Breast epithelium (tissue), 4 donors: Measurements from ENCODE around the gene DELE1. TPM values are rescaled to one million over a fixed set of nuclear protein-coding genes. Genes with fewer than 3 reads are reported as not detected.

Source experiments
- DNase-seq, 2 donors: peaks; one replicate each; pipeline ENCODE4 v3.0.0-alpha.2; 2019; ENCODE audit warnings: low spot score in 2 of 2
- H3K27ac ChIP-seq, 2 donors: fragments of 200-600 bp; sonication (generic) in 1 of 2; one replicate each; pipeline ENCODE4 v1.5.1; 2016 to 2019; ENCODE audit warnings: mild to moderate bottlenecking in 1 of 2
- H3K27me3 ChIP-seq, 2 donors: fragments of 200-600 bp; sonication (generic) in 1 of 2; one replicate each; pipeline versions ENCODE4 v1.5.1 to v1.6.0; 2017 to 2019; ENCODE audit warnings: control low read depth in 1 of 2, mild to moderate bottlenecking in 1 of 2
- H3K36me3 ChIP-seq: fragments of 200-600 bp; one replicate; pipeline ENCODE4 v1.5.1; 2019
- H3K4me1 ChIP-seq, 2 donors: fragments of 200-600 bp; sonication (generic); one replicate each; pipeline ENCODE4 v1.5.1; 2016 to 2019; ENCODE audit warnings: control low read depth in 1 of 2
- H3K4me3 ChIP-seq, 3 donors: fragments of 200-600 bp; sonication (generic); 1 replicate in 2 of 3; 2 replicates in 1 of 3; pipeline ENCODE4 v1.5.1; 2016 to 2019; ENCODE audit warnings: mild to moderate bottlenecking in 3 of 3, moderate library complexity in 2 of 3
- H3K9me3 ChIP-seq, 2 donors: fragments of 200-600 bp; sonication (generic) in 1 of 2; one replicate each; pipeline ENCODE4 v1.5.1; 2016 to 2019; ENCODE audit warnings: control low read depth in 1 of 2
- CTCF ChIP-seq, 3 donors: fragments of 450-650 bp; IDR thresholded peaks; one replicate each; pipeline ENCODE4 v1.5.1; 2016 to 2017; ENCODE audit warnings: antibody characterized with exemption in 3 of 3, mild to moderate bottlenecking in 3 of 3, moderate library complexity in 3 of 3
- POLR2A ChIP-seq: fragments of 450-650 bp; IDR thresholded peaks from one replicate; pipeline ENCODE4 v1.6.1; 2016; ENCODE audit warnings: antibody characterized with exemption, mild to moderate bottlenecking, moderate library complexity
- POLR2AphosphoS5 ChIP-seq, 3 donors: sonication (generic); formaldehyde crosslinking; IDR thresholded peaks; one replicate each; pipeline ENCODE4 v1.6.1; 2017; ENCODE audit warnings: antibody characterized with exemption in 3 of 3
- intact Hi-C: fragments of 100-400 bp; cut with DNase I; formaldehyde crosslinking; loops from one replicate; pipeline ENCODE4 v1.15.1; 2023; ENCODE audit warnings: low total_unique reads
- total RNA-seq, 3 donors: library from RNA; depleted of rRNA; stranded (reverse); fragments of >200 nt; gene quantifications; one replicate each; pipeline ENCODE4 v1.1.0, GENCODE V29; 2016

Gene DELE1
- total RNA-seq, 3 donors from 2014 or later, result 74.6 to 95.1 (median 76.7) TPM

GRCh38 chr5:141875795-141876627 lies 47.7 kb upstream of the DELE1 start:
- TF ChIP-seq POLR2AphosphoS5 (IDR thresholded peaks at IDR 0.05) (peak in 1 of 3 donors; percentile 46), POLR2A (peak; percentile 10), CTCF (IDR thresholded peaks at IDR 0.05) (no peak)
- Histone ChIP-seq H3K9me3 (no peaks in the 10 kb centered on the region), H3K4me3 (peak overlapping the region; percentile 54 to 91 (median 76)), H3K36me3 (no peaks in the 10 kb centered on the region), H3K27ac (peak overlapping the region; percentile 91 to 95), H3K4me1 (peaks cover 4 to 15% of the 10 kb centered on the region in 2 donors), H3K27me3 (peaks cover 0 to 3% of the 10 kb centered on the region in 2 donors)
- intact Hi-C loops, result loop anchor here (5.0 kb wide), 1 partner anchor 174 kb away; no protein-coding TSS in a partner anchor
- peak in 1 of 2 donors; percentile 81 for DNase-seq

GRCh38 chr5:141876628-141877355 lies 46.9 kb upstream of the DELE1 start:
- H3K36me3 ChIP-seq, result no peaks in the 10 kb centered on the region
- TF ChIP-seq CTCF (IDR thresholded peaks at IDR 0.05) (no peak), POLR2AphosphoS5 (IDR thresholded peaks at IDR 0.05) (no peak), POLR2A (no peak)
- peaks cover 3 to 11% of the 10 kb centered on the region in 2 donors for H3K4me1 ChIP-seq
- H3K27ac ChIP-seq, result peak overlapping the region; percentile 91 to 95
- H3K9me3 ChIP-seq, result no peaks in the 10 kb centered on the region
- intact Hi-C loops, result loop anchor here (5.0 kb wide), 1 partner anchor 174 kb away; no protein-coding TSS in a partner anchor
- DNase-seq, result peak in 1 of 2 donors; percentile 48
- H3K4me3 ChIP-seq, result peak overlapping the region; percentile 54 to 91 (median 76)
- peaks cover 0 to 5% of the 10 kb centered on the region in 2 donors for H3K27me3 ChIP-seq

GRCh38 chr5:141877356-141878185 lies 46.1 kb upstream of the DELE1 start:
- H3K27ac ChIP-seq, result peak overlapping the region; percentile 91 to 95

GRCh38 chr5:141878186-141878710 lies 45.4 kb upstream of the DELE1 start, which contains the start of gene PCDH1:
PCDH1 (minus strand) TSS chr5:141878410; CDS start chr5:141878262, 148 bp downstream.
- intact Hi-C loops, result loop anchor here (5.0 kb wide), 1 partner anchor 176 kb away; no protein-coding TSS in a partner anchor
- DNase-seq, result peak in 1 of 2 donors; percentile 41
- Histone ChIP-seq H3K27me3 (peaks cover 5 to 12% of the 10 kb centered on the region in 2 donors), H3K9me3 (no peaks in the 10 kb centered on the region), H3K4me3 (peak within 1 kb of the TSS; percentile 54 to 91 (median 76)), H3K27ac (peak within 1 kb of the TSS; percentile 91 to 95), H3K4me1 (peaks cover 3 to 11% of the 10 kb centered on the region in 2 donors), H3K36me3 (no peaks in the 10 kb centered on the region)
- TF ChIP-seq POLR2A (no peak), POLR2AphosphoS5 (IDR thresholded peaks at IDR 0.05) (no peak), CTCF (IDR thresholded peaks at IDR 0.05) (no peak)

More at GRCh38 chr5:141877356-141878185, 46.1 kb upstream of the DELE1 start:
- TF ChIP-seq POLR2AphosphoS5 (IDR thresholded peaks at IDR 0.05), result no peak
- TF ChIP-seq CTCF (IDR thresholded peaks at IDR 0.05), result no peak
- TF ChIP-seq POLR2A, result no peak
- peak overlapping the region; percentile 54 to 91 (median 76) for H3K4me3 ChIP-seq
- H3K36me3 ChIP-seq, result no peaks in the 10 kb centered on the region
- H3K27me3 ChIP-seq, result peaks cover 5% of the 10 kb centered on the region in 2 donors
- no peaks in the 10 kb centered on the region for H3K9me3 ChIP-seq
- peaks cover 3 to 11% of the 10 kb centered on the region in 2 donors for H3K4me1 ChIP-seq
- intact Hi-C loops, result loop anchor here (5.0 kb wide), 1 partner anchor 175 kb away; no protein-coding TSS in a partner anchor
- DNase-seq, result no peak
